ENCODE data around the gene MARF1.

GRCh38 chr16:15613676-15614075 lies 29.3 kb downstream of the MARF1 start:
- TF ChIP-seq CTCF (IDR thresholded peaks at IDR 0.05) (no peak), POLR2A (IDR thresholded peaks at IDR 0.05) (no peak)
